Fibroblast of lung (primary cell): Measurements from ENCODE around the gene CEMIP. TPM values are rescaled to one million over a fixed set of nuclear protein-coding genes. Genes with fewer than 3 reads are reported as not detected.

Experiments
- DNase-seq, 2 donors: peaks; one replicate each; pipeline versions ENCODE4 v3.0.0 to v3.0.0-alpha.2; 2010; ENCODE audit warnings: low read depth in 2 of 2
- H2AFZ ChIP-seq: 2 replicates; pipeline ENCODE4 v1.5.1; 2012; ENCODE audit warnings: low read length, control low read depth, inconsistent platforms
- H3K27ac ChIP-seq: 2 replicates; pipeline ENCODE4 v1.5.1; 2011; ENCODE audit warnings: low read length, control low read depth; ENCODE audit not compliant: insufficient read depth
- H3K27me3 ChIP-seq: 2 replicates; pipeline ENCODE4 v1.5.1; 2011; ENCODE audit warnings: mild to moderate bottlenecking, low read length; ENCODE audit not compliant: control insufficient read depth, insufficient read depth
- H3K36me3 ChIP-seq: 2 replicates; pipeline ENCODE4 v1.5.1; 2011; ENCODE audit warnings: low read length; ENCODE audit not compliant: control insufficient read depth, insufficient read depth
- H3K4me1 ChIP-seq: 2 replicates; pipeline ENCODE4 v1.5.1; 2011; ENCODE audit warnings: low read length; ENCODE audit not compliant: control insufficient read depth, insufficient read depth; ENCODE audit errors: extremely low read depth
- H3K4me2 ChIP-seq: 2 replicates; pipeline ENCODE4 v1.5.1; 2011; ENCODE audit warnings: low read length, control low read depth; ENCODE audit not compliant: insufficient read depth; ENCODE audit errors: extremely low read depth
- H3K4me3 ChIP-seq, 4 experiments: fragments of 200-600 bp in 1 of 4; sonication (generic) in 1 of 4; replicated peaks in 1 of 4; 2 replicates each; pipeline ENCODE4 v1.5.1; 2011 to 2016; ENCODE audit warnings: low read length in 4 of 4, low read depth in 3 of 4, mild to moderate bottlenecking in 3 of 4, control low read depth in 2 of 4, inconsistent platforms in 1 of 4, mixed read lengths in 1 of 4; ENCODE audit not compliant: insufficient read depth in 1 of 4; ENCODE audit errors: control extremely low read depth in 1 of 4
- H3K79me2 ChIP-seq: 2 replicates; pipeline ENCODE4 v1.5.1; 2012; ENCODE audit warnings: mild to moderate bottlenecking, low read length, inconsistent platforms; ENCODE audit not compliant: control insufficient read depth, insufficient read depth
- H3K9ac ChIP-seq: 2 replicates; pipeline ENCODE4 v1.5.1; 2011; ENCODE audit warnings: mild to moderate bottlenecking, low read length, control low read depth; ENCODE audit not compliant: insufficient read depth
- H3K9me3 ChIP-seq: 2 replicates; pipeline ENCODE4 v1.5.1; 2012; ENCODE audit warnings: low read depth, low read length; ENCODE audit not compliant: control insufficient read depth, insufficient read depth
- H4K20me1 ChIP-seq: 2 replicates; pipeline ENCODE4 v1.5.1; 2011; ENCODE audit warnings: low read length; ENCODE audit not compliant: control insufficient read depth, insufficient read depth; ENCODE audit errors: extremely low read depth
- CTCF ChIP-seq, 2 donors: IDR thresholded peaks in 1 of 2; conservative IDR thresholded peaks in 1 of 2; 1 replicate in 1 of 2; 2 replicates in 1 of 2; pipeline ENCODE4 v1.5.1; 2011 to 2012; ENCODE audit warnings: low read length in 2 of 2, control low read depth in 1 of 2, inconsistent platforms in 1 of 2, low read depth in 1 of 2, mild to moderate bottlenecking in 1 of 2
- EZH2 ChIP-seq: IDR thresholded peaks from 2 replicates; pipeline ENCODE4 v1.5.1; 2012; ENCODE audit warnings: low read length, control low read depth, mild to moderate bottlenecking; ENCODE audit errors: missing control alignments
- polyA plus RNA-seq, 2 donors: library from polyadenylated mRNA; depleted of rRNA in 1 of 2; stranded (reverse) in 1 of 2; unstranded in 1 of 2; fragments of >200 nt; gene quantifications; 2 replicates each; pipeline ENCODE4 v1.2.1, GENCODE V29; 2011 to 2012; ENCODE audit warnings: missing spikeins in 1 of 2
- total RNA-seq: library from RNA; depleted of rRNA; stranded (reverse); fragments of >200 nt; gene quantifications from 2 replicates; pipeline ENCODE4 v1.2.1, GENCODE V29; 2014

Gene CEMIP
- total and polyA plus RNA-seq, 2 donors (not counting 1 experiment from before 2014, with no cell fraction given), result 946 to 1,190 TPM

GRCh38 chr15:80913541-80913940, 134.4 kb downstream of the CEMIP start:
- H3K4me1 ChIP-seq, result no peaks in the 10 kb centered on the region
- TF ChIP-seq CTCF (conservative IDR thresholded peaks at IDR 0.05 in 1 of 2, IDR thresholded peaks at IDR 0.05 in 1 of 2; ENCODE audit: low read depth in 1 of 2, low read length in 2 of 2), result no peak
- no peak for TF ChIP-seq EZH2
- no peak for DNase-seq
- H3K9ac ChIP-seq, result no peak overlapping the region
- H3K9me3 ChIP-seq, result no peaks in the 10 kb centered on the region
- H2AFZ ChIP-seq, result no peak overlapping the region
- peaks cover 20% of the 10 kb centered on the region for H3K36me3 ChIP-seq
- no peaks in the 10 kb centered on the region for H4K20me1 ChIP-seq
- H3K79me2 ChIP-seq, result no peaks in the 10 kb centered on the region
- H3K27ac ChIP-seq, result no peak overlapping the region
- no peak overlapping the region for H3K4me3 ChIP-seq
- H3K4me2 ChIP-seq, result no peak overlapping the region
- no peaks in the 10 kb centered on the region for H3K27me3 ChIP-seq

GRCh38 chr15:80915472-80915871, 136.3 kb downstream of the CEMIP start:
- no peaks in the 10 kb centered on the region for H3K27me3 ChIP-seq
- H3K4me2 ChIP-seq, result no peak overlapping the region
- TF ChIP-seq CTCF (conservative IDR thresholded peaks at IDR 0.05 in 1 of 2, IDR thresholded peaks at IDR 0.05 in 1 of 2; ENCODE audit: low read depth in 1 of 2, low read length in 2 of 2) (no peak), EZH2 (no peak)
- H2AFZ ChIP-seq, result no peak overlapping the region
- H3K27ac ChIP-seq, result no peak overlapping the region
- no peak overlapping the region for H3K9ac ChIP-seq
- H3K4me3 ChIP-seq, result no peak overlapping the region
- no peaks in the 10 kb centered on the region for H4K20me1 ChIP-seq
- H3K79me2 ChIP-seq, result no peaks in the 10 kb centered on the region
- DNase-seq, result no peak
- H3K9me3 ChIP-seq, result no peaks in the 10 kb centered on the region
- no peaks in the 10 kb centered on the region for H3K4me1 ChIP-seq
- H3K36me3 ChIP-seq, result peaks cover 13% of the 10 kb centered on the region

GRCh38 chr15:80916056-80916455, 136.9 kb downstream of the CEMIP start:
- no peak overlapping the region for H3K9ac ChIP-seq
- no peak overlapping the region for H2AFZ ChIP-seq
- H3K9me3 ChIP-seq, result no peaks in the 10 kb centered on the region
- H3K79me2 ChIP-seq, result no peaks in the 10 kb centered on the region
- H3K4me2 ChIP-seq, result no peak overlapping the region
- H3K27ac ChIP-seq, result no peak overlapping the region
- no peaks in the 10 kb centered on the region for H3K4me1 ChIP-seq
- H3K4me3 ChIP-seq, result no peak overlapping the region
- no peaks in the 10 kb centered on the region for H4K20me1 ChIP-seq
- no peak for TF ChIP-seq CTCF (conservative IDR thresholded peaks at IDR 0.05 in 1 of 2, IDR thresholded peaks at IDR 0.05 in 1 of 2; ENCODE audit: low read depth in 1 of 2, low read length in 2 of 2)
- no peak for DNase-seq
- H3K27me3 ChIP-seq, result no peaks in the 10 kb centered on the region
- peaks cover 13% of the 10 kb centered on the region for H3K36me3 ChIP-seq
